ENCODE measurements around the gene ITGB8.

- no peak for TF ChIP-seq CTCF (IDR thresholded peaks at IDR 0.05)
- TF ChIP-seq POLR2A (IDR thresholded peaks at IDR 0.05): no peak
- no peak for TF ChIP-seq EP300 (IDR thresholded peaks at IDR 0.05)
Measured at GRCh38 chr7:20304366-20304765, 26.3 kb upstream of the ITGB8 start.

Measured in tibial nerve (tissue), 4 donors.